Left ventricle myocardium superior (tissue), 1 donor: Measurements from ENCODE around the gene FPGS. TPM values are rescaled to one million over a fixed set of nuclear protein-coding genes. Genes with fewer than 3 reads are reported as not detected.
"Not testable (repeated sequence)": the region's sequence is repeated elsewhere in the genome, so short reads cannot be mapped to it uniquely, and the experiment has no call there.

Source experiments
- ATAC-seq: fragments of 200-7000 bp; cut with Tn5 transposase; one replicate; pipeline ENCODE4 v1.9.1; 2020; ENCODE audit warnings: mild to moderate bottlenecking, moderate library complexity
- DNase-seq: peaks from one replicate; pipeline ENCODE4 v3.0.0-alpha.2; 2020
- intact Hi-C: fragments of 100-400 bp; cut with micrococcal nuclease; formaldehyde crosslinking; loops from one replicate; pipeline ENCODE4 v1.11.0; 2022
- long read RNA-seq: library from polyadenylated mRNA; unstranded; transcript quantifications from one replicate; pipeline ENCODE4 v2.0.0, GENCODE V29; 2021
- total RNA-seq: library from RNA; stranded (reverse); fragmentation: NEBNext Ultra II Directional; extraction: Animal tissue kit (Norgen Biotek cat#: 25700); gene quantifications from one replicate; pipeline ENCODE4 v1.2.1, GENCODE V29; 2021
- donor health status: DM: no; HTN: yes; CAD: no; lungs with severe emphysema.

FPGS gene
- 31.9 TPM for total RNA-seq
- long read RNA-seq, transcript FPGS-201 (15 exons, 2,278 nt): minor isoform, 10 of 87 reads
- long read RNA-seq, transcript FPGS-203 (15 exons, 2,279 nt): major isoform, 38 of 87 reads
- long read RNA-seq, partial matches to known transcripts: 6 of 87 reads
- long read RNA-seq, other reads (novel, unspliced or antisense): 23 of 87 reads

GRCh38 chr9:127802576-127803443 is at the start of gene FPGS:
FPGS (plus strand) TSS chr9:127802882; CDS start chr9:127802925, 43 bp downstream.
- peak; percentile 92 for DNase-seq
- intact Hi-C loops: no loop called here
- ATAC-seq: peak; percentile 91

GRCh38 chr9:127753148-127753547 is 49.5 kb upstream of the FPGS start:
- no peak for DNase-seq
- intact Hi-C loops: no loop called here
- no peak for ATAC-seq

DNA sequence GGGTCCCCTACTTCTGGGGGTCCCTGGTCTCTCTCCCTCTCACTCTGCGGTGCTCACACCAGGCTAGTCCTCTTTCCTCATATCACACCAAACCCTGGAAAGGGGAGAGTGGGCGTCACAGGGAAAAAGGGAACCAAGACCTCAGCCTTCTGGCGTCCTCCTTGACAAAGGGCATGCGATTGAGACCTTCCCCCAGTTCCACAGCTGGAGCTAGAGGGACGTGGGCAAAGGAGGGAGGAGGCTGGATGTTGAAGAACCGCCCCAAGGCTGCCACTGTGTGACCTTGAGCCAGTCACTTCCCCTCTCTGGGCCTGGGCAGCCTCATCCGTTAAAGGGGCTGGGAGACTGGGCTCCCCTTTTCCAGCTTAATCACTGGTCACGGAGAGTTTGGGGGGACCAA is 49.1 kb upstream of the FPGS start:
- ATAC-seq: no peak
- DNase-seq: no peak
- intact Hi-C loops: no loop called here

GRCh38 chr9:127754099-127755060 is 48.3 kb upstream of the FPGS start:
- ATAC-seq: peak; percentile 36
- no peak for DNase-seq
- intact Hi-C loops: no loop called here

DNA sequence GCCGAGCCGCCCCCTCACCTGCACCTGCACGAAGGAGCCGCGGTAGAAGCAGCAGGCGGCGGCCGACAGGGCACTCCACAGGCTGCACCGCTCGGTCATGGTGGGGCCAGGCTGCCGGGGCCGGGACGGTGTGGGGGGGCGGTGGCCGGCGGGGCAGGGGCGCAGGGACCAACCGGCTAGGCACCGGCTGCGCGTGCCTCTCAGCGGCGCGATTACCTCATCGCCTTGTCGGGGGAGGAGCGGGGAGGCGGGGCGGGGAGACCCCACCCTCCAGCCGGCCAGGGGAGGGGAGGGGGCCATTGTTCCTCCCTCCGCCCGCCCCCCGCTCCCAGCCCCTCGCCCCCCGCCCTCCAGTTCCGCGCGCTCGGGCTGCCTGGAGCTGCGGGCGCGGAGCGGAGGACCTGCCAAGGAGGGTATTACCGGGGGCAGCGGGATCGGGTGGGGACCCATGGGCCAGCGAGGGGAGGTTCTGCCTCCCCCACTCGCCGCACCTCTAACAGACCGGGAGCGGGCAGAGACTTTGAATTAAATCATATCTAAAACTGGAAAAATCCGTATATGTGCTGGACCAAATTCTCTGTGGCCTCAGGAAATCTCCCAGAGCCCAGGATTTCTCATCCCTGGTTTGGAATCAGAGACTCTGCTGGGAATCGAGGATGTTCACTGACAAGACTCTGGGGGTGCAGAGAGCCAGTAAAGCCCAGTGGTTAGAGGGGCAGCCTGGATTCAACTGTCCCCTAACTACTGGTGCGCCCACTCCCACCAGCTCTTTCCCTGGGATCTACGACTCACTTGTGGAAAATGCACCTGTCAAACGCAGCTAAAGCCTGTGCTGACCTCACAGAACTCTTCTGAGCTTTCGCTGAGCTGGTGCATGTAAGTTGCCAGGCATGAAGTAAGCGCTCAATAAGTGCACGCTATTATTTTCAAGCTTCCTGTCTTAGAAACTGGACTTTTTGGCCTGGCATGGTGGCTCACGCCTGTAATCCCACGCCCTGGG is 47.3 kb upstream of the FPGS start:
- intact Hi-C loops: no loop called here
- DNase-seq: no peak
- ATAC-seq: peak; percentile 49

DNA sequence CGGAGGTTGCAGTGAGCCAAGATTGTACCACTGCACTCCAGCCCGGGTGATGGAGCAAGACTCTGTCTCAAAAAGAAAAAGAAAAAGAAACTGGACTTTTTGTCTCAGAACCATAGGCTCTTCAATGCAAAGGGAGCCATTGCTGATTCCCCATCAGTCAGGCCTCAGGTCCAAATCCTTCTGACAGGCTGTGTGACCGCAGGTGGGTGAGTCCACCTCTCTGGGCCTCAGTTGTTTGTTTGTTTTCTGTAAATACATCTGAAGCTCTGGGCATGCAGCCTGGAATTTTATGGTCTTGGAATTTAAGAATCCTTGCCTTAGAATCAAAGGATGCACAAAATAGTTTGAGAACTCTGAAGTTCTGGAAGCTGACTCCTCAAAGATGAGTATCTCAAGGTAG is 46.4 kb upstream of the FPGS start:
- no peak for DNase-seq
- ATAC-seq: no peak
- intact Hi-C loops: no loop called here

DNA sequence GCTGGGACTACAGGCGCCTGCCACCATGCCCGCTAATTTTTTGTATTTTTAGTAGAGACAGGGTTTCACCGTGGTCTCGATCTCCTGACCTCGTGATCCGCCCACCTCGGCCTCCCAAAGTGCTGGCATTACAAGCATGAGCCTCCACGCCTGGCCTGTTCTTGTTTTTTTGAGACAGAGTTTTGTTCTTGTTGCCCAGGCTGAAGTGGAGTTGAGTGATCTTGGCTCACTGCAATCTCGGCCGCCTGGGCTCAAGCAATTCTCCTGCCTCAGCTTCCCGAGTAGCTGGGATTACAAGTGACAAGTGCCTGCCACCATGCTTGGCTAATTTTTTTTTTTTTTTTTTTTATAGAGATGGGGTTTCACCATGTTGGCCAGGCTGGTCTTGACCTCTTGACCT is 45.9 kb upstream of the FPGS start:
- intact Hi-C loops, DNase-seq, ATAC-seq: not testable (repeated sequence)

GRCh38 chr9:127758843-127759242 is 43.8 kb upstream of the FPGS start:
- DNase-seq (no peak), ATAC-seq (no peak)
- intact Hi-C loops: no loop called here

GRCh38 chr9:127761061-127761460 is 41.6 kb upstream of the FPGS start:
- DNase-seq: no peak
- no peak for ATAC-seq
- intact Hi-C loops: no loop called here

- intact Hi-C loops: no loop called here
- DNase-seq: no peak
- peak; percentile 14 for ATAC-seq
Measured at GRCh38 chr9:127761491-127761956, 41.2 kb upstream of the FPGS start.

- intact Hi-C loops: no loop called here
- peak; percentile 70 for DNase-seq
- peak; percentile 74 for ATAC-seq
Measured at GRCh38 chr9:127762111-127762676, 40.5 kb upstream of the FPGS start.

- intact Hi-C loops: no loop called here
- DNase-seq (peak; percentile 72), ATAC-seq (peak; percentile 73)
Measured at GRCh38 chr9:127763918-127764384, 38.7 kb upstream of the FPGS start.

GRCh38 chr9:127765418-127765817 is 37.3 kb upstream of the FPGS start:
- DNase-seq (no peak), ATAC-seq (no peak)
- intact Hi-C loops: no loop called here

GRCh38 chr9:127767410-127767809 is 35.3 kb upstream of the FPGS start:
- intact Hi-C loops: no loop called here
- no peak for DNase-seq
- no peak for ATAC-seq

DNA sequence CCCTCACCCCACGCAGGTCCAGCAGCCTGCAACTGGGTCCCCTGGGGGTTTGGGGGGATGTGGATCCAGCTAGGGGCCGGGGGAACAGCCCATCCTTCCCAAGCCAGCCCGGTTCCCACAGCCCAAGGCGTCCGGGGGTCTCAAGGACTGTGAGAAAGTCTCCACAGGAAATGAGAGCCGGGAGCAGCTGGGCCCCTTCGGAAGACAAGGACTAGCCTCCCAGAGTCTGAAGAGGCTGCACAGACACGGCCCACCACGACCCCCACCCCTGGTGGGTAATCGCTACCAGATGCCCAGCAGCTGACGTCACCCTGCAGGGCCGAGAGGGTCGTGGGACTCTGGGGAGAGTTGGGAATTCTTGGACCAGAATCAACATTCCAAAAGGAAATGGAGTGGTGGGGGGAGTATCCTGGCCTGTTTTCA is 34.8 kb upstream of the FPGS start:
- ATAC-seq: no peak
- intact Hi-C loops: no loop called here
- DNase-seq: peak; percentile 48

DNA sequence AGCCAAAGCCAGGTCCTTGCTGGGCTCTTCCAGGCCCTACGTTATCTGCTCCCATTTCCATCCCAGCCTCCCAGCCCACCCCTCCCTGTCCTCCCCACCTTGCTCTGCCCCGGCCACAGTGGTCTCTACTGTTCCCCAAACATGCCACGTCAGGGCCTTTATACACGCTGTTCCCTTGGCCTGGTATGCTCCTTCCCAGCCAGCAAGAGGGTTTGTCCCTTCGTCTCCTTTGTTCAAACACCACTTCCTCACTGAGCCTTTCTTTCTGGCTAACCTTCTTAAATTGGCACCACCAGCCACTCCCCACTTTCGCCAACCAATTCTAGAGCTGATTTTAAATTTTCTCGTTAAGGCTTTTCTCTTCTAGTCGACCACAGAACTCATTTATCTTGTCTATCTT is 34.0 kb upstream of the FPGS start:
- ATAC-seq (no peak), DNase-seq (no peak)
- intact Hi-C loops: no loop called here

- ATAC-seq (no peak), DNase-seq (no peak)
- intact Hi-C loops: no loop called here
Measured at GRCh38 chr9:127769101-127769500, 33.6 kb upstream of the FPGS start.
